SK-N-SH (cell line): ENCODE results near the gene C1QTNF2. TPM values are rescaled to one million over a fixed set of nuclear protein-coding genes. Genes with fewer than 3 reads are reported as not detected.

Experiments used
- CTCF ChIA-PET: fragments of 300-600, 350-600 bp; formaldehyde crosslinking; extraction: SDS; loops from one replicate; lab custom pipeline; 2021; lab: Yijun Ruan, JAX
- POLR2A ChIA-PET: fragments of 350-600 bp; sonication (Branson Sonifier 250); formaldehyde crosslinking; extraction: SDS; loops from one replicate; lab custom pipeline; 2020; ENCODE audit warnings: antibody characterized with exemption, inconsistent platforms; lab: Yijun Ruan, JAX
- DNase-seq: peaks from one replicate; pipeline ENCODE4 v3.0.0; 2012
- H2AFZ ChIP-seq: fragments of 200-600 bp; sonication (generic); 2 replicates; pipeline ENCODE4 v1.8.1; 2016; ENCODE audit warnings: antibody characterized with exemption, mild to moderate bottlenecking, low read depth
- H3F3A ChIP-seq: fragments of 200-600 bp; sonication (generic); replicated peaks from 2 replicates; pipeline ENCODE3; 2016; ENCODE audit warnings: antibody characterized with exemption, mild to moderate bottlenecking; ENCODE audit not compliant: insufficient read depth
- H3K27ac ChIP-seq, 2 experiments: fragments of 200-500 bp in 1 of 2; fragments of 200-600 bp in 1 of 2; sonication (Bioruptor generic) in 1 of 2; sonication (generic), shearing (Covaris generic) in 1 of 2; 2 replicates each; pipeline versions ENCODE4 v1.5.1 to v1.6.1; 2014 to 2016; ENCODE audit warnings: low read depth in 2 of 2, inconsistent platforms in 1 of 2, low read length in 1 of 2, mild to moderate bottlenecking in 1 of 2, mixed read lengths in 1 of 2
- H3K27me3 ChIP-seq: fragments of 200-600 bp; sonication (generic), shearing (Covaris generic); 2 replicates; pipeline ENCODE4 v1.6.1; 2016; ENCODE audit warnings: mixed run types; ENCODE audit not compliant: insufficient read depth
- H3K36me3 ChIP-seq, 2 experiments: fragments of 200-500 bp in 1 of 2; fragments of 200-600 bp in 1 of 2; sonication (Bioruptor generic) in 1 of 2; sonication (generic) in 1 of 2; replicated peaks in 1 of 2; 2 replicates each; pipeline versions ENCODE3 to v1.5.1; 2014 to 2016; ENCODE audit warnings: low read length in 1 of 2, mild to moderate bottlenecking in 1 of 2; ENCODE audit not compliant: insufficient read depth in 2 of 2, control insufficient read depth in 1 of 2
- H3K4me1 ChIP-seq, 2 experiments: fragments of 200-500 bp in 1 of 2; fragments of 200-600 bp in 1 of 2; sonication (Bioruptor generic) in 1 of 2; sonication (generic), shearing (Covaris generic) in 1 of 2; 2 replicates each; pipeline versions ENCODE4 v1.5.1 to v1.6.1; 2014 to 2016; ENCODE audit warnings: low read depth in 1 of 2, low read length in 1 of 2, mixed run types in 1 of 2; ENCODE audit not compliant: insufficient read depth in 2 of 2, control insufficient read depth in 1 of 2
- H3K4me2 ChIP-seq: fragments of 200-600 bp; sonication (generic), shearing (Covaris generic); 2 replicates; pipeline ENCODE4 v1.6.1; 2017; ENCODE audit warnings: mixed run types
- H3K4me3 ChIP-seq, 2 experiments: fragments of 200-500 bp in 1 of 2; fragments of 200-600 bp in 1 of 2; sonication (Bioruptor generic) in 1 of 2; sonication (generic), shearing (Covaris generic) in 1 of 2; 2 replicates each; pipeline versions ENCODE4 v1.5.1 to v1.8.1; 2014 to 2016; ENCODE audit warnings: low read depth in 2 of 2, inconsistent platforms in 1 of 2, low read length in 1 of 2, mild to moderate bottlenecking in 1 of 2, mixed read lengths in 1 of 2, moderate library complexity in 1 of 2
- H3K79me2 ChIP-seq: fragments of 200-600 bp; sonication (generic); 2 replicates; pipeline ENCODE4 v1.8.1; 2017; ENCODE audit warnings: mild to moderate bottlenecking; ENCODE audit not compliant: insufficient read depth
- H3K9ac ChIP-seq: fragments of 200-600 bp; sonication (generic); 2 replicates; pipeline ENCODE4 v1.6.1; 2017; ENCODE audit warnings: mixed run types
- H3K9me2 ChIP-seq: fragments of 200-600 bp; sonication (generic); 2 replicates; pipeline ENCODE4 v1.6.1; 2017; ENCODE audit warnings: mixed run types
- H3K9me3 ChIP-seq: fragments of 200-600 bp; sonication (generic); 2 replicates; pipeline ENCODE4 v1.6.1; 2017; ENCODE audit warnings: mixed run types, mild to moderate bottlenecking, moderate library complexity
- H4K20me1 ChIP-seq: fragments of 200-600 bp; sonication (generic); 2 replicates; pipeline ENCODE4 v1.6.1; 2017; ENCODE audit warnings: mild to moderate bottlenecking, mixed run types; ENCODE audit not compliant: insufficient read depth
- CHD2 ChIP-seq: fragments of 150-350 bp; IDR thresholded peaks from 2 replicates; pipeline ENCODE4 v1.6.1; 2018; ENCODE audit warnings: low read length; ENCODE audit not compliant: partially characterized antibody
- FOSL2 ChIP-seq: IDR thresholded peaks from 2 replicates; pipeline ENCODE4 v1.4.0; 2012; ENCODE audit warnings: low read depth, mild to moderate bottlenecking, moderate library complexity, borderline replicate concordance
- IRF3 ChIP-seq: fragments of 150-350 bp; IDR thresholded peaks from 2 replicates; pipeline ENCODE4 v1.6.1; 2016; ENCODE audit warnings: mild to moderate bottlenecking, low read depth, low read length
- MAX ChIP-seq: IDR thresholded peaks from 2 replicates; pipeline ENCODE4 v1.4.0; 2012; ENCODE audit warnings: low read depth
- POLR2AphosphoS5 ChIP-seq: IDR thresholded peaks from 2 replicates; pipeline ENCODE4 v1.6.1; 2012; ENCODE audit warnings: low read depth, low read length
- RAD21 ChIP-seq: IDR thresholded peaks from 2 replicates; pipeline ENCODE4 v1.6.1; 2012; ENCODE audit warnings: mild to moderate bottlenecking, low read length
- RCOR1 ChIP-seq: fragments of 150-350 bp; IDR thresholded peaks from 2 replicates; pipeline ENCODE4 v1.6.1; 2017; ENCODE audit warnings: antibody characterized with exemption, low read length
- SMC3 ChIP-seq: IDR thresholded peaks from 2 replicates; pipeline ENCODE4 v1.6.1; 2012; ENCODE audit warnings: low read depth, low read length, improper control_type of control experiment
- TAF1 ChIP-seq: IDR thresholded peaks from 2 replicates; pipeline ENCODE4 v1.6.1; 2012; ENCODE audit warnings: low read depth, mild to moderate bottlenecking, low read length, moderate library complexity, borderline replicate concordance
- TCF12 ChIP-seq: IDR thresholded peaks from 2 replicates; pipeline ENCODE4 v1.4.0; 2012
- WGBS: methylation state at CpG from one replicate; pipeline ENCODE4 v1.1.6; 2017; ENCODE audit warnings: low lambda C conversion rate; 5-methylcytosine and 5-hydroxymethylcytosine counted together
- polyA plus RNA-seq, 3 experiments: library from polyadenylated mRNA; depleted of rRNA; stranded (reverse); fragments of >200 nt; gene quantifications; 2 replicates each; pipeline ENCODE4 v1.2.3, GENCODE V29; 2012
- TF ChIP-seq, protein P1 (sequence below): fragments of 200-600 bp; sonication (generic); IDR thresholded peaks from 2 replicates; pipeline ENCODE4 v1.6.1; 2017; ENCODE audit warnings: antibody characterized with exemption, mild to moderate bottlenecking, moderate library complexity
- TF ChIP-seq, protein P2 (sequence below): IDR thresholded peaks from 2 replicates; pipeline ENCODE4; 2012

The C1QTNF2 gene
- polyA plus RNA-seq, 1 of the 3 experiments (the other 2 are of a cell fraction) = 0.67 TPM

DNA sequence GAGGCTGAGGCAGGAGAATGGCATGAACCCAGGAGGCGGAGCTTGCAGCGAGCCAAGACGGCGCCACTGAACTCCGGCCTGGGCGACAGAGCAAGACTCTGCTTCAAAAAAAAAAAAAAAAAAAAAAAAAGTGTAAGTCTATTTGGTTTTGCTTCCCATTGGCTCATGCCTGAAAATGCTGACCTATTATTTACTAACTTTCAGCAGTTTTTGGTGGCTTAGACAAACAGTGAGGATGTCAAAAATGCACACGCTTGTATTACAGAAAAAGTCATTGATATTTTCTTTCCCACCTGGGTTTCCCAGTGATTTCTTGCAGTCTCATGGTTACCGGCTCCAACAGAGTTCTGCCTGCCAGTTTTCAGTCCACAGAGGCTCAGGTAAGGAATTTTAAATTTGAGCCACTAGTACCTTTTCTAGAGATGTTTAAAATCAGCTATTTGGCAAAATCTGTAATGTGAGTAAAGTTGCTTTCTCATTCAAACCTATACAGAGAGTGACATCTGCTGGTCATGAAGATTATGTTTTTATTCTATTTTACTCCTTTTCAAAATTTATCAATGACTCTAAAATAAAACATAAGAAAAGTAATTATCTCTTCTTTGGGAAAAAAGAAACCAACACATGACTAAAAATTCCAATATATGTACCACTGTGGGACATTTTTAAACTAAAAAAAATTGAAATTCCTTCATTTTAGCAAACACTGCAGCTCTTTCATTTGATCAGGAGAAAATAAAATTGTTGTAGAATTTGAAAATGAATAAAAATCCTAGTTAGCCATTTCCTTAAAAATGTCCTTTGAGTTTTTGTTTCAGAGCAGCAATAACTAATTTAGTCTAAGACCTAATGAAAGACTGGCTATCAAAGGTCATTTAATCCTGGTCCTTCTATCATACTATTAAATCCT lies 20.6 kb upstream of the C1QTNF2 start:
- 77% methylated on average over 8 of the region's 8 CpGs for WGBS
- Histone ChIP-seq H3K4me3 (no peak overlapping the region), H4K20me1 (no peaks in the 10 kb centered on the region), H3K27me3 (no peaks in the 10 kb centered on the region), H3K4me1 (peaks cover 0 to 3% of the 10 kb centered on the region in 2 experiments; a peak in 2 of 4 replicates), H3K27ac (no peak overlapping the region), H3F3A (peaks cover 18% of the 10 kb centered on the region), H3K36me3 (peaks cover 8 to 23% of the 10 kb centered on the region in 2 experiments), H3K9ac (no peak overlapping the region), H3K9me3 (peaks cover 12% of the 10 kb centered on the region; the same call in 1 of the 2 replicates), H3K4me2 (no peak overlapping the region), H3K79me2 (peaks cover 48% of the 10 kb centered on the region), H2AFZ (no peak overlapping the region), H3K9me2 (no peaks in the 10 kb centered on the region)
- DNase-seq = no peak
- TF ChIP-seq RAD21 (peak; percentile 77), TAF1 (no peak), POLR2AphosphoS5 (no peak), SMC3 (peak; percentile 43), RCOR1 (no peak), FOSL2 (no peak), TCF12 (no peak), IRF3 (no peak), MAX (no peak), CHD2 (no peak)
- TF ChIP-seq, protein P1, sequence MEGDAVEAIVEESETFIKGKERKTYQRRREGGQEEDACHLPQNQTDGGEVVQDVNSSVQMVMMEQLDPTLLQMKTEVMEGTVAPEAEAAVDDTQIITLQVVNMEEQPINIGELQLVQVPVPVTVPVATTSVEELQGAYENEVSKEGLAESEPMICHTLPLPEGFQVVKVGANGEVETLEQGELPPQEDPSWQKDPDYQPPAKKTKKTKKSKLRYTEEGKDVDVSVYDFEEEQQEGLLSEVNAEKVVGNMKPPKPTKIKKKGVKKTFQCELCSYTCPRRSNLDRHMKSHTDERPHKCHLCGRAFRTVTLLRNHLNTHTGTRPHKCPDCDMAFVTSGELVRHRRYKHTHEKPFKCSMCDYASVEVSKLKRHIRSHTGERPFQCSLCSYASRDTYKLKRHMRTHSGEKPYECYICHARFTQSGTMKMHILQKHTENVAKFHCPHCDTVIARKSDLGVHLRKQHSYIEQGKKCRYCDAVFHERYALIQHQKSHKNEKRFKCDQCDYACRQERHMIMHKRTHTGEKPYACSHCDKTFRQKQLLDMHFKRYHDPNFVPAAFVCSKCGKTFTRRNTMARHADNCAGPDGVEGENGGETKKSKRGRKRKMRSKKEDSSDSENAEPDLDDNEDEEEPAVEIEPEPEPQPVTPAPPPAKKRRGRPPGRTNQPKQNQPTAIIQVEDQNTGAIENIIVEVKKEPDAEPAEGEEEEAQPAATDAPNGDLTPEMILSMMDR = peak; percentile 76
- TF ChIP-seq, protein P2, sequence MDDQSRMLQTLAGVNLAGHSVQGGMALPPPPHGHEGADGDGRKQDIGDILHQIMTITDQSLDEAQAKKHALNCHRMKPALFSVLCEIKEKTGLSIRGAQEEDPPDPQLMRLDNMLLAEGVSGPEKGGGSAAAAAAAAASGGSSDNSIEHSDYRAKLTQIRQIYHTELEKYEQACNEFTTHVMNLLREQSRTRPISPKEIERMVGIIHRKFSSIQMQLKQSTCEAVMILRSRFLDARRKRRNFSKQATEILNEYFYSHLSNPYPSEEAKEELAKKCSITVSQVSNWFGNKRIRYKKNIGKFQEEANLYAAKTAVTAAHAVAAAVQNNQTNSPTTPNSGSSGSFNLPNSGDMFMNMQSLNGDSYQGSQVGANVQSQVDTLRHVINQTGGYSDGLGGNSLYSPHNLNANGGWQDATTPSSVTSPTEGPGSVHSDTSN = no peak
- ChIA-PET CTCF (interaction anchor here (0.6 to 10.0 kb wide), 56 partner anchors 9 to 949 kb away, joined by 3 to 99 read pairs (median 4); partner anchors contain the start of genes C1QTNF2, FAM200C, SLU7 and TTC1), POLR2A (interaction anchor here (0.7 kb wide), 1 partner anchor 473 kb away, joined by 3 read pairs; no protein-coding TSS in a partner anchor)
